22Rv1 (cell line): ENCODE data around the gene ATXN7L3.

Source experiments
- ZFX ChIP-seq: fragments of 450-650 bp; IDR thresholded peaks from 2 replicates; pipeline ENCODE4 v1.6.1; 2017; ENCODE audit warnings: antibody characterized with exemption, borderline replicate concordance
- TF ChIP-seq, protein P1 (sequence below): fragments of 450-650 bp; IDR thresholded peaks from 2 replicates; pipeline ENCODE4 v1.5.1; 2017; ENCODE audit warnings: mild to moderate bottlenecking

GRCh38 chr17:44222112-44222869 is 22.6 kb upstream of the ATXN7L3 start:
- TF ChIP-seq, protein P1, sequence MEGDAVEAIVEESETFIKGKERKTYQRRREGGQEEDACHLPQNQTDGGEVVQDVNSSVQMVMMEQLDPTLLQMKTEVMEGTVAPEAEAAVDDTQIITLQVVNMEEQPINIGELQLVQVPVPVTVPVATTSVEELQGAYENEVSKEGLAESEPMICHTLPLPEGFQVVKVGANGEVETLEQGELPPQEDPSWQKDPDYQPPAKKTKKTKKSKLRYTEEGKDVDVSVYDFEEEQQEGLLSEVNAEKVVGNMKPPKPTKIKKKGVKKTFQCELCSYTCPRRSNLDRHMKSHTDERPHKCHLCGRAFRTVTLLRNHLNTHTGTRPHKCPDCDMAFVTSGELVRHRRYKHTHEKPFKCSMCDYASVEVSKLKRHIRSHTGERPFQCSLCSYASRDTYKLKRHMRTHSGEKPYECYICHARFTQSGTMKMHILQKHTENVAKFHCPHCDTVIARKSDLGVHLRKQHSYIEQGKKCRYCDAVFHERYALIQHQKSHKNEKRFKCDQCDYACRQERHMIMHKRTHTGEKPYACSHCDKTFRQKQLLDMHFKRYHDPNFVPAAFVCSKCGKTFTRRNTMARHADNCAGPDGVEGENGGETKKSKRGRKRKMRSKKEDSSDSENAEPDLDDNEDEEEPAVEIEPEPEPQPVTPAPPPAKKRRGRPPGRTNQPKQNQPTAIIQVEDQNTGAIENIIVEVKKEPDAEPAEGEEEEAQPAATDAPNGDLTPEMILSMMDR, result 0 out of 2 replicates have a peak, but pooled peaks have one; percentile 12
- TF ChIP-seq ZFX, result no peak
